C4-2B (cell line): ENCODE results near the gene ZNHIT6.

Experiments
- ZFX ChIP-seq: fragments of 450-650 bp; IDR thresholded peaks from 2 replicates; pipeline ENCODE4 v1.6.1; 2017
- TF ChIP-seq, protein P1 (sequence below): fragments of 450-650 bp; conservative IDR thresholded peaks from 2 replicates; pipeline ENCODE4 v1.5.1; 2017; ENCODE audit warnings: mild to moderate bottlenecking

DNA sequence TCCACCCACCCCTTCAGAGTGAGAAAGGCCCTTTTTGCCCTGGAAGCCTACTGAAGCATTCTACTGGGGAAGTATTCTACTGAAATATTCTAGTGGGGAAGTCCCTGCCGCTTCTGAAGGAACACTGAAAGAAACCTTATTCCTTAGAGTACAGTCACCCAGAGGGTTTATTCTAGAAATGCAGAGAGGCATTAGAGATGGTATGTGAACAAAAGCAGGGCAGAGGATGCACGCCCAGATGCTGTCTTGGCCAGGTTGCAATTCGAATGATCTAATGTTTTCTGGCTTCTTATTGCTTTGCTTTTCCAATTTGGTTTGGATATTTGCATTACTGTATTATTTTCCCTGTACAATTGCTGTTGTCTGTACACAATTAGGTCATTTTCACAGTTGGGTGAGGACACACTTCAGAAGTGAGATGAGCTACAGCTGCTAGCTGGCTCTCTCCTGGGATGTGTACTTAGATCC is 90.6 kb downstream of the ZNHIT6 start:
- TF ChIP-seq, protein P1, sequence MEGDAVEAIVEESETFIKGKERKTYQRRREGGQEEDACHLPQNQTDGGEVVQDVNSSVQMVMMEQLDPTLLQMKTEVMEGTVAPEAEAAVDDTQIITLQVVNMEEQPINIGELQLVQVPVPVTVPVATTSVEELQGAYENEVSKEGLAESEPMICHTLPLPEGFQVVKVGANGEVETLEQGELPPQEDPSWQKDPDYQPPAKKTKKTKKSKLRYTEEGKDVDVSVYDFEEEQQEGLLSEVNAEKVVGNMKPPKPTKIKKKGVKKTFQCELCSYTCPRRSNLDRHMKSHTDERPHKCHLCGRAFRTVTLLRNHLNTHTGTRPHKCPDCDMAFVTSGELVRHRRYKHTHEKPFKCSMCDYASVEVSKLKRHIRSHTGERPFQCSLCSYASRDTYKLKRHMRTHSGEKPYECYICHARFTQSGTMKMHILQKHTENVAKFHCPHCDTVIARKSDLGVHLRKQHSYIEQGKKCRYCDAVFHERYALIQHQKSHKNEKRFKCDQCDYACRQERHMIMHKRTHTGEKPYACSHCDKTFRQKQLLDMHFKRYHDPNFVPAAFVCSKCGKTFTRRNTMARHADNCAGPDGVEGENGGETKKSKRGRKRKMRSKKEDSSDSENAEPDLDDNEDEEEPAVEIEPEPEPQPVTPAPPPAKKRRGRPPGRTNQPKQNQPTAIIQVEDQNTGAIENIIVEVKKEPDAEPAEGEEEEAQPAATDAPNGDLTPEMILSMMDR: no peak
- no peak for TF ChIP-seq ZFX
